ENCODE data around the gene PPP1R27.
A peak's percentile ranks its signal among the peaks of the same experiment; 100 is the strongest.

DNA sequence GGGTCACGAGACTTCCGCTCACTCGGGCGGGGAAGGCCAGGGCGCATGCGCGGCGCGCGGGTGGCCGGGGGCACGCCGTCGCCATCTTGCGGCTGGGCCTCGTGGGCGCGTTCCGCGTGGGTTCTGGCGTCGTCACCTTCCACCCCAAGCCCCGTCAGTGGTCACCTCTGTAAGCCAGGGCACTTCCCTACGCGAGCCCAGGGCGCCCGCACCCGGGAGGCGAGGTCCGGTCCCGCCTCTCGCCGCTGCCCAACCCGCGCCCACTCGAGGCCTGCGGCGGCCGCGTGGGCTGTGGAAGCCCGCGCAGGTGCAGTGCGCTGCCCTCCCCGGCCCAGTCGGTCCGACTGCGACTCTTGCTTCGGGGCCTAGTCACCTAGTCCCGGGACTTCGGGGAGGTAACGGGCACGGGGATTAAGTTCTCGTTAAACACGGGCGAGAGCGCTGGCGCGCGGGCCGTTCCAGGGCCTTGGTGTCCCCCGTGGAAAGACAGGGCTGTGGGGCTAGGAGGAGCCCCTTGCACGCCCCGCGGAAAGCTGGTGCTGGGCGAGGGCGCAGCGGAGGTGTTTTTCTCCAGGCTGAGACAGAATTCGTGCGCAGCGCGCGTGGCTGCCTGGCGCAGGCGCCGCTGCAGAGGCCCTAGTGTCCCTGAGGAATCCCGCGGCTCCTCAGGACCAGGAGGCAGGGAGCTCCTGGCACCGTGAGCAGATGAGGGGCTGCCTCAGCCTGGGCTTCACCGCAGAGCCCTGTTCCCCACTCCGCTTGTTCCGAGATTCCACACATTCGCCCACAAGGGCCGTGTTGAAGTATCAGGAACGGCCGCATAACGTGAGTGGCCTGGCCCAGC lies 36.8 kb upstream of the PPP1R27 start:
- TF ChIP-seq YY1 (IDR thresholded peaks at IDR 0.05; ENCODE audit: insufficient read depth, insufficient read length) (peak; percentile 72), ZNF274 (IDR thresholded peaks at IDR 0.05; ENCODE audit: low read depth, low read length) (no peak), SUZ12 (IDR thresholded peaks at IDR 0.05; ENCODE audit: extremely low read depth, insufficient read depth, insufficient read length) (no peak)

All from NT2/D1 (cell line).